HG03196 (cell line): Measurements from ENCODE around the gene OR52I2.

Experiments used
- ATAC-seq: cut with Tn5 transposase; IDR thresholded peaks from one replicate; pipeline ENCODE4 v1.9.1; 2021; ENCODE audit not compliant: unreplicated experiment

Gene OR52I2

DNA sequence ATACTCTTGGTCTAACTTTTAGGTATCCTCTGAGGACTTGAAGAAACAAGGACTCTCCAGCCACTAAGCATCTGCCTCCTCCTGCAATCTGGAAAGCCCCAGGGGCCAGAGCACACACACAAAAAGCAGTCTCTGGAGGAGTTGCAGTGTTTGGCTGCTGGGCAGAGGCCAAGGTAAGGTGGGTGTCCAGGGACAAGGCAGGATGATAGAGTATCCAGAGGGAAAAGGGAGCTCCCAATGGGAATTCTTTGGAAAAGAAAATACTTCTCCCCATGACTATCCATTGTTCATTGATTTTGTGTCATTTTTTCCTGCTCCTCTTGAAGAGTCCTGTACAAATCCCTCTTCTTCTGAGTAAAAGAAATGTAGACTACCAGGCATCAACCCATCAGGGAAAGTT is at the start of gene OR52I2:
Gene OR52I2, plus strand, starts transcription at position 301 of the 400 bp plus-strand sequence.
- no peak for ATAC-seq

- no peak for ATAC-seq
Observed at GRCh38 chr11:4539603-4540219, 41.8 kb upstream of the OR52I2 start.

DNA sequence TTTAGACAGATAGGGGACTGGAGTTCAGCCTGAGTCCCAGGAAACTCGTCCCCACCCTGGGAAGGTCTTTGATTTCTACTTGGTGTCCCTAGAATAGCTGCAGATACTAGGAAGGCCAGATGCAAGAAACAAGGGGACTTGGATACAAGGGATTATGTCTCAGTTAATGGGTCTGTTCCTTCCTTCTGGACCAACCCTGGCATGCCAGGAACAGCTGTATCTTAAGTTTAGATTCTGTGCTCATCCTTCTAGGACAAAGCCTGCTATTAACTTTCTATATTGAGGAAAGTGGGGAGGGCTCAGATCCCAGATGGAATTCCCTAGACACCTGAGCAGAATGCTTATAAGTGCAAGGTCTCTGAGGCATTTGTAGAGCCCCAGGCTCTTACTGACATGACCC is 40.5 kb upstream of the OR52I2 start:
- no peak for ATAC-seq

- no peak for ATAC-seq
Observed at GRCh38 chr11:4543561-4543960, 38.0 kb upstream of the OR52I2 start.

- no peak for ATAC-seq
Observed at GRCh38 chr11:4544891-4545290, 36.7 kb upstream of the OR52I2 start, which contains the start of gene OR52M1. Gene OR52M1, plus strand, starts transcription at chr11:4545191. Its CDS starts 0 bp downstream, at chr11:4545191.

GRCh38 chr11:4546878-4547277 is 34.7 kb upstream of the OR52I2 start:
- ATAC-seq = no peak

DNA sequence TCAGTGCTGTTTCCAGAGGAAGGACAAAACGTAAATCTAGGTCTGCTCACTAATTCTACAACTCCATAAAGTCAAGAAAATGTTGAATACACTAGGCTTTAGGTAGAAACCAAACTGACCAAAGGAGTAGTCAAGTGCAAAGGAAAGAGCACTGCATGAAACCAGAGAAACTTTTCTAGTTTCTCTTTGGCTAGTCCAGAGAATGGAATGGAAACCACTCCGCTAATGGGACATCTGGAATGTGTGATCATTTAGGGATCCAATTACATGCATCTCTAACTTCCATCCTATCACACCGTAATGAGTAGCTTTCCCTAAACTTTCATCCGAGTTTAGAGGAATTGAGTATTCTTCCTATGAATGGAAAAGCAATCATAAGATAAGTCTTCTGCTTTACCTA is 34.1 kb upstream of the OR52I2 start:
- ATAC-seq = no peak

- no peak for ATAC-seq
Observed at GRCh38 chr11:4551346-4551979, 30.1 kb upstream of the OR52I2 start.

DNA sequence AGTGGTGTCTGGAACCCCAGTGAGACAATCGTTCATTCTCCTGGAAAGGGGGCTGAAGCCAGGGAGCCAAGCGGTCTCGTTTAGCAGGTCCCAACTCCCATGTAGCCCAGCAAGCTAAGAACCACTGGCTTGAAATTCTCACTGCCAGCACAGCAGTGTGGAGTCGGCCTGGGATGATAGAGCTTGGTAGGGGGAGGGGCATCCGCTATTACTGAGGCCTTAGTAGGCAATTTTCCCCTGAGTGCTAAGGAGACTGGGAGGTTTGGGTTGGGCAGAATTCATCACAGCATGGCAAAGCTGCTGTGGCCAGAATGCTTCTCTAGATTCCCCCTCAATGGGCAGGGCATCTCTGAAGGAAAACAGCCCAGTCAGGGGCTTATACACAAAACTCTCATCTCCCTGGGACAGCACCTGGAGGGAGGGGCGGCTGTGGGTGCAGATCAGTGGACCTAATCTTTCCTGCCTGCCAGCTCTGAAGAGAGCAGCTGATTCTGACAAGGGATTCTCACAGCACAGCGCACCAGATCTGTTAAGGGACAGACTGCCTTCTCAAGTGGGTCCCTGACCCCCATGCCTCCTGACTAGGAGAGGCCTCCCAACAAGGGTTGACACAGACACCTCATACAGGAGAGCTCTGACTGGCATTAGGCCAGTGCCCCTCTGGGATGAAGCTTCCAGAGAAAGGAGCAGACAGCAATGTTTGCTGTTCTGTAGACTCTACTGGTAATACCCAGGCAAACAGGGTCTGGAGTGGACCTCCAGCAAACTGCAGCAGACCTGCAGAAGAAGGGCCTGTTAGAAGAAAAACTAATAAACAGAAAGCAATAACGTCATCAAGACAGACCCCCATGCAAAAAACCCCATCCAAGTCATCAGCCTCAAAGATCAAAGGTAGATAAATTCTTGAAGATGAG is 21.8 kb upstream of the OR52I2 start:
- no peak for ATAC-seq

DNA sequence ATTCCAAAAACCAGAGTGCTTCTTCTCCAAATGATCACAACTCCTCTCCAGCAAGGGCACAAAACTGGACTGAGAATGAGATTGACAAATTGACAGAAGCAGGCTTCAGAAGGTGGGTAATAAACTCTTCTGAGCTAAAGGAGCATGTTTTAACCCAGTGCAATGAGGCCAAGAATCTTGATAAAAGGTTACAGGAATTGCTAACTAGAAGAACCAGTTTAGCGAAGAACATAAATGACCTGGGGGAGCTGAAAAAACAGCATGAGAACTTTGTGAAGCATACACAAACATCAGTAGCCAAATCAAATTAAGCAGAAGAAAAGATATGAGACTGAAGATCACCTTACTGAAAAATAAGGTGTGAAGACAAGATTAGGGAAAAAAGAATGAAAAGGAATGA is 21.1 kb upstream of the OR52I2 start:
- ATAC-seq = no peak

DNA sequence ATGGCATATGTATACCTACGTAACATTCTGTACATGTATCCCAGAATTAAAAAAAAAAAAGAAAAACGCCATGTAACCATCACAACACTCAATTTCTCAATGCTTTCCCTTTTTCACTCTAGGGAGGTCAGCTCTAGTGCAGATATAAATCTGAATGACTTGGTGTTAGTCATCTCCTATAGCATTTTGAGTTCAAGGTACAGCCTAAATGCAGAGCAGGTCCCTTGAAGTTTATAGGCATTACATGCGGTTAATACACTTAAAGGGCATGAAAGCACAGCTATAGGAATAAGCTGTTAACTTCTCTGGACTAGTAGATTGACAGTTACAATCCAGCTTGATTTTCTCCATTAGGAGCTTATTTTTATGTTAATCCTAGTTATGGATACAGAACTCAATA is 16.2 kb upstream of the OR52I2 start:
- ATAC-seq = no peak

DNA sequence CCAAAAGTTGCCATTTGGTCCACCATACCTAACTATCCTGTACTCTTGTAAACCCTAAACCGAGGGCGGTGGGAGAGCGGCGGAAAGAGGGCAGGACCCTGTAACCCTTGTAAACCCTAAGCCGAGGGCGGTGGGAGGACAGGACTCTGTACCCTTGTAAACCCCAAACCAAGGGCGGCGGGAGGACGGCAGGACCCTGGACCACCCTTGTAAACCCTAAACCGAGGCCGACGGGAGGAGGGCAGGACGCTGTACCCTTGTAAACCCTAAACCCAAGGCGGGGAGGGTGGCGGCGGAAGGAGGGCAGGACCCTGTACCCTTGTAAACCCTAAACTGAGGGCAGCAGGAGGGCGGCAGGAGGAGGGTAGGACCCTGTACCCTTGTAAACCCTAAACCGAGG is 12.5 kb upstream of the OR52I2 start:
- ATAC-seq = no peak

DNA sequence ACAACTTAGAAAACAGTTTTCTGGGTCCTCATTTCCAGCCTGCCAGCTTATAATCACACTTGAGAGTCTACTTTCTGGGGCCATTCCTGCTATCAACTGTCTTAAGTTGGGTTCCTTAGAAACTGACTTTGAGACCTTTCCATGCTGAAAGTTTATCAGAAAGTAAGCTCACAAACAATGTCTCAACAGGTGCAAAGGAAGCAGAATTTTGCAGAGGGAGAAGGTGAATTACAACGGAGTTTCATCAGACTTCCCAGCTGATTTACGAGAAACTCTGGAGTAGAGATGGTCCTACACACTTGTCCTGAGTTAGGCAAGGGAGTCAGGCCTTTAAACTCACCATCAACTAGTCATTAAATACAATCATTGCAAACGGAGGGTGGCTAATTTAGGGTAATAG is 4.7 kb upstream of the OR52I2 start:
- ATAC-seq = no peak

- ATAC-seq = no peak
Observed at GRCh38 chr11:4577761-4578160, 3.8 kb upstream of the OR52I2 start.

- no peak for ATAC-seq
Observed at GRCh38 chr11:4578624-4579023, 2.9 kb upstream of the OR52I2 start.

DNA sequence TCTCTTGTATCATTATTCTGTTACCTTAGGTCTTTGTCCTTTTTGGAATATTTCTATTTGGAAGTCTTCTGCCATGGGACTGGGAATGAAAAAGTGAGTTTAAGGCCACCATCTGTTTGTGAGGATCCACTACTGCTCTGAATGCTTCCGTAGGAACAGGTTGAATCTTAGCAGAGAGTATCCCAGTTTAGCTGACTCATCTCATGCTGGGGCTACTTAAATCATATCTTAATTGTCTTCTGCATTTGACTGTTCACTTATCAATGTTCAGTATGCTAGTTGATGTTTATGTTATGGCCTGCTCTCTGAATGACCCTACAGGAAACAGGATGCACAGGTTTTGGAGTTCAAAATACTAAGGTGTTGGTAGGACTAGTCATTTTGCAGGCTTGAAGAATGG is 1.4 kb upstream of the OR52I2 start:
- ATAC-seq = no peak

DNA sequence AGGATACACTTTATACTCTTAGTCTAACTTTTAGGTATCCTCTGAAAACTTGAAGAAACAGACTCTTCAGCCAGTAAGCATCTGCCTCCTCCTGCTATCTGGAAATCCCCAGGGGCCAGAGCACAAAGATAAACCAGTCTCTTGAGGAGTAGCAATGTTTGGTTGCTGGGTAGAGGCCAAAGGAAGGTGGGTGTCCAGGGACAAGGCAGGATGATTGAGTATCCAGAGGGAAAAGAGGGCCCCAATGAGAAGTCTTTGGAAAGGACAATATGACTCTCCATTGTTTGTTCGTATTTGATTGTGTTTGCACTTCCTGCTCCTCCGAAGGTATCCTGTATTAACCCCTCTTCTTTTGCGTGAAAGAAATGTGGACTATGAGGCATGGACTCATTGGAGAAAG is 7.5 kb downstream of the OR52I2 start:
- no peak for ATAC-seq

DNA sequence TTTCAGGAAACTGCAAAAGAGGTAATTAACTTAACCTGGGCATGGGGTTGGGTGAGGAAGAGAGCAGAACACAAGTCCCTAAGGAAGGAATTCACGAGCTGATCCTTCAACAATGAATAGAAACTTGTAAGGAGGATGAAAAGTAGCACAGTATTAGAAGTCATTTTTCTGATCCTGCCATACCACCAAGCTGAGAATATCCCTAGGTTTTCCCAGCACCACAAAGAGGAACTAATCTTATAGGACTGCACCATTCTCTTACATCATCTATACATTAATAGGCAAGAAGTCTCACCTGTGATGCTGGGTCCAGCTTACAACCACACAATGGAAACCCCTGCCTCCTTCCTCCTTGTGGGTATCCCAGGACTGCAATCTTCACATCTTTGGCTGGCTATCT is 12.2 kb downstream of the OR52I2 start, which contains the start of gene OR52I1:
Gene OR52I1, plus strand, starts transcription at position 301 of the 400 bp plus-strand sequence. Its CDS starts 0 bp downstream, at position 301.
- no peak for ATAC-seq

DNA sequence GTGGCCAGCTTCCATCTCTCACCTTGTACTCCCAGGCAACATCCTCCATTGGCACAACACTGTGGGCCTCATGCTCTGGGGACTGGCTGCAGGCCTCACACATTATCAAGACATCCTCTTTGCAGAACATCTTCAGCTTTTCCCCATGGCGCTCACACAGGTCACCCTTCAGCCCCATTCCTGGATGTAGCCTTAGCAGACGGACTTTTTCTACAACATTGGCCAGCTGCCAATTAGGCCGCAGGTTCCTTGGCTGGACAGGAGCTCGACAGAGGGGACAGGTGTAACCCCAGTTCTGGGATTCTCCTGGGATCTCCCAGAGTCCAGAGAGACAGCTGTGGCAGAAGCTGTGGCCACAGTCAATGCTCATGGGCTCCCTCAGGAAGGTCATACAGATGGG is 23.5 kb downstream of the OR52I2 start:
- no peak for ATAC-seq

- no peak for ATAC-seq
Observed at GRCh38 chr11:4606231-4607015, 24.9 kb downstream of the OR52I2 start.

DNA sequence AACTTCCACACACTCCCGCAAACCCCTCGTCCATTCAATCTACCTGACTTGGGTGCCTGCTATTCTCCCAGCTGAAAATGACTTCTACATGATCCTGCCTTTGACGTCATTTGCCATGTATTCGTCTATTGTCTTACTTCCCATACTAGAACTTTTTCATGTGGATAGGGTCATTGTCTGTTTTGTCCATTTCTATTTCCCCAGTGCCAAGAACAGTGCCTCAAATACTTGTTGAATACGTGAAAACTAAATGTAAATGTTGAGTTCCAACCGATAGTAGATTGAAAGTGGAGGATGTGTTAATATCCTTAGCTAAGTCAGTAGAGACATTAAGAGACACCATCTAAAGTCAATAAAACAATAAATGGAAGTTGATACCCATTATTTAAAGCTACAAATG is 25.6 kb downstream of the OR52I2 start:
- no peak for ATAC-seq
